D341Med (cell line): ENCODE measurements around the gene GPM6B.
"Not testable (repeated sequence)": the region's sequence is repeated elsewhere in the genome, so short reads cannot be mapped to it uniquely, and the experiment has no call there.

Source experiments
- DNase-seq: peaks from one replicate; pipeline ENCODE4 v3.0.0; 2012; ENCODE audit warnings: low spot score

The GPM6B gene

DNA sequence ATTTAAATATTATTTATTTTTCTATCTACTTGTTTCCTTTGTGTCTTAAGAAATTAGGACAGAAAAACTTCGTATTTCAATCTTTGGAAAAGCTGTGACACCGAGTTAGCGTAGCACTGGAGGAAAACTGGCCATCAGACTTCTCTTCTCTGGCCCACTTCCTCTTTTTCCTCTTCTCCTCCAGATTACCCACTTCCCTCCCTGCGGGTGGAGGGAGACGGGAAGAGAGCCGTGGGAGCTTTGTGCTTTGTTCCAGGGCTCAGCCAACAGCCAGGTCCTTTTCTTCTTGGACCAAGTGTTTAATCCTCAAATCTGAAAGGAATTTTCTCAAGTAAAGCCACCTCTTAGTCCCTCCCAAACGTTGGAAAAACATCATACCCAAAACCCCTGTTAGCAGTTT lies 52.6 kb downstream of the GPM6B start:
- no peak for DNase-seq

DNA sequence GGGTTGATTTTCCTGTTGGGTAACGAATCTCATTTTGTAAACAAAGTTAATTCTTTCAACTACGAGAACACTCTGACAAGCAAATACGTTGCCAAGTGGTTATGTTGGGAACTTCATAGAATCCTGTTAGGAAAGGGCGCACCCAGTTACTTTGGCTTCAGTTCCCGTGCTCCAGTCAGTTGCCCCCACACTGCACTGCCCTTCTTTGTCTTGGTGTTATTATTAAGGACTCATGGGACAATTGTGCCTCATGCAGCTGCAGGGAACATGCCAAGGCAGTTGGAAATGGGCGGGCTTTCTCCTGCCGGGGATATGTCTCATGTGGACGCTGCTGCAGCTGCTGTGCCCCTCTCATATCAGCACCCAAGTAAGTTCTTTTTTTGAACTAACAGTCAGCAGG lies 53.4 kb downstream of the GPM6B start:
- no peak for DNase-seq

DNA sequence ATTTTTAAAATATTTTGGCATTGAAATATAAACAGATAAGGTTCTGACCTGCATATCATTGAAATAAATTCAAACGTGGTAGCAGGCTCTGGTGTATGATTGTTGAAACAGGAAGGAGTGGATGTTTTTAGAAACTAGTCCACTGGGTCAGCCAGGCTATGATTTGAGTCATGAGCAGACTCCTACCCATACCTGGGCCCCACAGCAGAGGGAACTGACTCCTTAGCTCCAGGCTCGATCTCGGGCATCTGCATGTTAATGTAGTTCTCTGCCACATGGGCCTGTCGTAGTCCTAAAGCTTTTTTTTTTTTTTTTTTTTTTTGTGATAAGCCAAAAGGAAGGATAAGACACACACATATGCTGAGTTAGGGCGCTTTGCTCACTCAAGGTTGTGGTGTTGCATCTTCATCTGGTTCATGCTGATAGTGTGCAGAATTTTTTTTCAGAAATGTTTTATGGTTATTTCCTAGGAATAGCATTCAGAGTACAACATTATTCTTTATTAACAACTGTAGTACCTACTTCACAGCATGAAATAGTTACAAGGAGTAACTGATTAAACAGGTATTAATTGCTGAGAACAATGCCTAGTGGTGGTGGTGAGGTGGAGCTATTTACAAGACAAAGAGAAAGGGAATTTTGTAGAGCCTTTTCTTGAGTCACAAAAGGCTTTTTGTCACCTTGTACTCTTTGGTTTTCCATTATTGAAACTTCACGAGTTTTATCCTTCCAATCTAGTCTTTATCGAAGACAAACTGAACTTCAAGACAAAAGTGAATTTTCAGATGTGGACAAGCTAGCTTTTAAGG lies 55.1 kb downstream of the GPM6B start:
- DNase-seq, result no peak

DNA sequence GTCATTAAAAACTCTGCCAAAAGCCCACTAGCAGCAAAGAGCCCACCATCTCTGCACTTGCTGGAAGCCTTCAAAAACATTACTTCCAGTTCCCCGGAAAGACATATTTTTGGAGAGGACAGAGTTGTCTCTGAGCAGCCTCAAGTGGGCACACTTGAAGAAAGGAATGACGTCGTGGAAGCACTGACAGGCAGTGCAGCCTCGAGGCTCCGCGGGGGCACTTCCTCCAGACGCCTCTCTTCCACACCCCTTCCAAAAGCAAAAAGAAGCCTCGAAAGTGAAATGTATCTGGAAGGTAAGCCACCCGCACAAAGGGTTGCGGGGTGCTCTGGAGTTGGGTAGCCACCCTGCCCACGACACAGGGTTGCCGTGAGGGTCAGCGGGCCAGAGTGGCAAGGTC lies 56.5 kb downstream of the GPM6B start:
- no peak for DNase-seq

DNA sequence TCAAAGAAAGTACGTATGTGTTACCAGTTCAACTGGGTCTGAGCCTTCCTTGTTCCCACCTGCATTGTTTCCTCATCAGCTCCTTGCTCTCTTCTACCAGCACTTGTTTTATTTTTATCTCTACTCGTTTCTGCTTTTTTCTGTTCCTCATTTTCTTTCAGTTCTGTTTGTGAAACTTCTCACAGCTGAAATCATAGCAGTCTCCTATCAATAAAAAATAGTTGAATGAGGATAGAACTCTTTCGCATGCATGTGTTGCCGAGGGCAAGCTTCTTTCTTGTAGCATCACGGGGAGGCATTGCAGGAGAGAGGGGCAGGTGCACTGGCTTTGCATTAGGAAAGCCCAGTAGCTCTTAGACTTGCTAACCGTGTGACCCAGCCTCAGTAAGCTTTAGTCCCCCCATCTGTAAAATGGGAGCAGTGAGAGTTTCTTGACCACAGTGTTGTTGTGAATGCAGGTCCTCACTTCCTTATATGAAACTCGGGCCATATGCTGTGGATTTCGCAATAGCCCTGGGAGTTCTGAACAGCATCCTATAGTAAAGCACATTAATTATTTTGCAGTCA lies 57.7 kb downstream of the GPM6B start:
- no peak for DNase-seq

DNA sequence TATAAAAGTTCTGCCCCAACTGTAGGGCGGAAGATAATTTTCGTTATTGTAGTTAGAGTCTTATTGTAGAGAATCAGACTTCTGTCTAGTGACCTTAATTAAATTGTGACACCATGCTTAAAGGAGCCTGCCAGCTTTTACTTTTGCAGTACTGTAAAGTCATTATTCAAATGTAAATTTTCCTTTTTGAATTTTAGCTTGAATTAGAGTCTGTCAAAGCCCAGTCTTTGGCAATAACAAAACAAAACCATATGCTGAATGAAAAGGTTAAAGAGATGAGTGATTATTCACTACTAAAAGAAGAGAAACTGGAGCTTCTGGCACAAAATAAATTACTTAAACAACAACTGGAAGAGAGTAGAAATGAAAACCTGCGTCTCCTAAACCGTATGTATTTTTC lies 60.5 kb downstream of the GPM6B start:
- DNase-seq, result no peak

GRCh38 chrX:13755254-13755653 lies 61.6 kb downstream of the GPM6B start:
- no peak for DNase-seq

- no peak for DNase-seq
Observed at GRCh38 chrX:13754765-13755164, 62.1 kb downstream of the GPM6B start.

- no peak for DNase-seq
Observed at GRCh38 chrX:13752646-13753045, 64.2 kb downstream of the GPM6B start.

DNA sequence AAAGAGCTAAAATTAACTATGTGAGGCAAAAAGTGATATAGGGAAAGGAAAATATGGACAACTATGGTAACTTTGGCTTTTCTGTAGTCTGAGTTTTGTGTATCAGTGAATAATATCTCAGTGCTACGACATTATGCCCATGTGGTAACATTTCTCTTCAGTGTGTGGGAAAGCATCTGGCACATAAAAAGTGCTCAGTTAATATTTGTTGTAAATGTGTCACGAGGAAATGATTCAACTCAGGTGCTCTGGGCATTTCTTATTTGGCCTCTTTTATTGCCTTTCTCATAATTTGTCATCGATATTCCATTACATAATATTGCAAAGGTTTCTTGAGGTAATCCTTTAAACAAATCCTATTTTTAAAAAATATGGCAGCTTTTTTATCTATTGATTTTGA lies 64.8 kb downstream of the GPM6B start:
- no peak for DNase-seq

DNA sequence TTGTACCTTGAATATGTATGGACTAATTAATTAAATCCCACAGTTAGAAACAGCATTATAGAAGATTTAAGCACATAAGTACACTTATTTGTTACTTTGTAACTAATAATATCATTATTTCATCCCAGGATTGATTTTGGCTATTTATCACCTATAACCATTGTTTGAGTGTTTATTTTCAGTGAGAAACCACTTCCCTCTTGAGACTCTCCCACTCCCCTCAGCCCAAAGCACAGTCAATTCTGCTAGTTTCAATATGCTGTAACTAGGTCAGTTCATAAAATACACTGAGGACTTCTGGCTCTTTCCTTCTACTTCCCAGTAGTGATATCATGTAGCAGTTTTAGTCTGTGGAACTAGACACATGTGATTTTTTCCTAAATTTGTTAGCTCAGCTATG lies 66.1 kb downstream of the GPM6B start:
- no peak for DNase-seq

- peak; percentile 39 for DNase-seq
Observed at GRCh38 chrX:13750204-13750603, 66.7 kb downstream of the GPM6B start.

DNA sequence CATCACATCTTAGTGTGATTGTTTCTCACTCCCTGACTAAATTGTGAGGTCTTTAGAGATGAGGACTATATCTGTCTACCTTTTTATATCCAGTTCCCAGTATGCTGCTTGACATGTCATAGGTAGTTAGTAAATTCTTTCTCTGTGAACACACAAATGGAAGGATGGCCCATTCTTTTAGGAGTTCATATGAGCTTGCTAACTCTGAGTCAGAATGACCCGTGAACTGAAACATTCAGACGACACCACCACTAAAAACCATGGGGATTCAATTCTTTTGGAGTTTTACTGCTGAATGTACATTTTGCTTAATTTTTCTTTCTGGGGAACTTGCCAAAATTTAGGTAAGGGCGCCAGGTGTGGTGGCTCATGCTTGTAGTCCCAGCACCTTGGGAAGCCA lies 68.4 kb downstream of the GPM6B start:
- no peak for DNase-seq

DNA sequence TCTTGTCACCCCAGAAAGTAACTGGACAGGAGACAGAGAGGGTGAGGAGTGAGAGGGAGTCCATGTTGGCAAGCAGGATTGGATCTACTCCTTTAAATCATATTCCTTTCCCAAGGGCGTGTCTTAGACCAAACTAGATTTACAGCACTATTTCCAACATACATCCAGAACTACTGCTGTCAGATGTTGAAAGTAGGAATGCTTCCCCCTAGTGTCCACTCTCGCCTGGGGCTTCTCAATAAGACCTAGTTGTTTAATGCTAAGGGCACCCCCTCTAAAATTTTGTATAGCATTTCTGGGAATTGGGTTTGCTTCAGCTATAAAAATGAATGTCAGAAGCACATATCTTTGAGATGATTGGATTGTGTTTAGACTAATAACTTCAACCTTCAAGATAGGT lies 69.1 kb downstream of the GPM6B start:
- no peak for DNase-seq

GRCh38 chrX:13742397-13743176 lies 74.3 kb downstream of the GPM6B start:
- DNase-seq, result no peak

GRCh38 chrX:13741695-13742094 lies 75.2 kb downstream of the GPM6B start:
- DNase-seq, result no peak

DNA sequence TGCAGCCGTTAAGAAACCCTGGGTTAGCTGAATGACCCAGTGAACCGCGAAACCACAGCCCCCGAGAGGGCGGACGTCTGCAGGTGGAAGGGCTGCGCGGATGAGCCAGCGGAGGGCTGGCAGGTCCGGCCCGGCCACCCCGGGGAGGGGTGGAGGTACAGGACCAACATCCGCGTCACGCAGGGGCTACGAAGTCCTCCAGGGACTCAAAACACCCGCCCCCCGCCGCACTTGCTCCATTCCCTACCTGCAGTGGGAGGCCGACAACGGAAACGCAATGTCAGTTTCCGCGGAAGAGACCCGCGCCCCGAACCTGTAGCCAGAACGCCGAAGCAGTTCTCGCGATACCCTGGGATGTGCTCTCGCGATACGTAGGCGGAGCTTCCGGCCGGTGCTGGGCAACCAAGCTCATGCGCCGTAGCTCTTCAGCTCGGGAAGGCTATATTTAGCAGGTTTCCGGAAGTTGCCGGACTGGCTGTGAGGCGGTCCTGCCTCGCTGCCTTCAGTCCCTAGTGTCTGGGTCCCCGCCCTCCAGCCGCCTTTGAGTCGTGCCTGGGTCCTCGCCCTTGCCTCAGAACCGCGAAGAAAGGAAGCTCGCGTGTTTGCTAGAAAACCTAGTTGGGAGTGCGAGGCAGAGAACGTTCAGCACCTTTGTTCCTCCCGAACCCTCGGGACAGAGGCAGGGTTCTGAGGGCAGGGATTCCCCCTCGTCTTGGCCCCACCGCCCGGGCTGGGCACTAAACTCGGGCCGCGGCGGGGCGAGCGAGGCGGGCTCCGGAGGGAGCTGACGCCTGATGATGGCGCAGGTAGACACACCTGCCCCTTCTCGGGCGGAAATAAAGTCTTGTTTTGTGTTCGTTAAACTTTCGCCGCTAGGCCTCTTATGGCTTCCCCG lies 82.4 kb downstream of the GPM6B start, which contains the start of the genes OFD1 and TRAPPC2:
Gene OFD1, plus strand, starts transcription at position 471 of the 895 bp plus-strand sequence. Its CDS starts 324 bp downstream, at position 795.
Gene TRAPPC2, minus strand, starts transcription at position 343 of the 895 bp plus-strand sequence. CDS start 14,657 bp downstream, outside the sequence.
- DNase-seq, result peak; percentile 91

- DNase-seq, result no peak
Observed at GRCh38 chrX:13733506-13733905, 83.4 kb downstream of the GPM6B start.

DNA sequence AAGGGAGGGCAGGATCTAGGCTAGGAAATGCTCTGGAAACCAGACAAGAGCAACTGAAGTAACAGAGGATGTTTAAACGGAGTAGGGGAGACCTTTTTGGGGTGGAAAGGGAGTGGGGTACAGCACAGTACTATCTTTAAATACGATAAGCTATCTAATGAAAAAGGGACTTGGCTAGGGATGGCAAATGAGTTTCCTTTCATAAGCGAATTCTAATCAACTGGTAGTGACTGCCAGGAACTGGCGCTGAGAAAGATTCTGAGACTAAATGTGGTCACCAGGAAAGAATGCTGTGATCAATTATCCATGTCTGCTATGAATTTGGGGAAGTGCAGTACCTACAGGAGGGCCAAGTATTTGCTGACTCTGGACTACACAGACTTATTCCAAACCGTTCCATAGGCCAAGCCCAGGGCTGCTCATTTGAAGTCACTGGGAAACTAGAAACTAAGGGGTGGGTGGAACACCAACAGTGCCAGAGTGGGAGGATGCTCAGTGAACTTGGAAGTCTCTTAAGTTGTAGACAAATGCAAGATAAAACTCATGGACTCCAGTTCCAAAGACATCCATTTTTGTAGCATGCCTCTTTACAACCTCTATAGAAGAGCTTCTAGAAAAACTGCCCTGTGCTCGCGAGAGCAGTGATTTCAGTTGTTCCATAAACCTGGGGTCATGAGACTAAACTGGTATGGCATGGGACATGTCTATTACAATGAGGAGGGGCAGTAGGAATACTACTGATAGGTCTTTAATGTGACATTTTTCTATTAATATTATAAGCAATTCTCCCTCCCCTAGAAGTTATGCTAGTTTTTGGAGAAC lies 84.4 kb downstream of the GPM6B start:
- no peak for DNase-seq

GRCh38 chrX:13730523-13730922 lies 86.4 kb downstream of the GPM6B start:
- DNase-seq, result not testable (repeated sequence)

GRCh38 chrX:13726583-13726982 lies 90.3 kb downstream of the GPM6B start:
- not testable (repeated sequence) for DNase-seq
